Stimulated activated CD8-positive, alpha-beta memory T cell treated with anti-CD3 and anti-CD28 coated beads, Interleukin-7, amount 100 ng/mL, for 48 hours (primary cell): ENCODE measurements around the gene TMEM245.
A peak's percentile ranks its signal among the peaks of the same experiment; 100 is the strongest.

Source experiments
- DNase-seq, 2 donors: peaks; one replicate each; pipeline ENCODE4 v3.0.0-alpha.2; 2020; ENCODE audit warnings: low read depth in 1 of 2; ENCODE audit errors: extremely low read depth in 1 of 2

Gene TMEM245

DNA sequence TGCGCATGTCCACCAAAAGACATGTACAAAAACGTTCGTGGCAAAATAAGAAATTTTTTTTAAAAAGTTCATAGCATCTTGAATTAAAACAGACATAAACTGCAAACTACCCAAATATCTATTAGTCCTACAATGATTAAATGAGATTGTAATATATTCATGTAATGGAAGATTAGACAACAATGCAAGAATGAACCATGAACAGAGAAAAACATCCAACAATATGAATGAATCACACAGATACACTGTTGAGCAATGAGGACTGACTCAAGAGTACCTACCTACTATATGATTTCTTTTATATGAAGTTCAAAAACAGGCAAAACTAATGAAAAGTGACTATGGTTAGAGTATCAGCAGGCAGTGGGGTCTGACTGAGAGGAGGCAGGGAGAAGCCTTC, 88.5 kb downstream of the TMEM245 start:
- no peak for DNase-seq

DNA sequence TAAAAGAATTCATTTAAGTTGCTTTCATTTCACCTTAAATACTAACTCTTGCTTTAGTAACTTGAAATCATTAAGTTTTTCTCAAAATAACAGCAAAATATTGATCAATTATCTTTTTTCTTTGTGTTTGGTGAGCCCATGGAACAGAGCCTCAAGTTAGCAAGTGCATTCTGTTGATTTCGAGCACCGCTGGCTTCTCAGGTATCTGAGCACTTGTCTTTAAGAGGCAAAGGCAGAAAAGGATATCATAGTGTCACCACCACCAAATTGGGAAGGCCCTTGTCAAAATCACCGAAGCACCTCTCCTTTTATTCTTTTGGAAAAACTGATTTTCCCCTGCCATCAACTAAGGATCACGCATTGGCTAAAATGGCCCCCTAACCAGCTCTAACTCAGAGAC, 89.3 kb downstream of the TMEM245 start:
- DNase-seq: no peak

DNA sequence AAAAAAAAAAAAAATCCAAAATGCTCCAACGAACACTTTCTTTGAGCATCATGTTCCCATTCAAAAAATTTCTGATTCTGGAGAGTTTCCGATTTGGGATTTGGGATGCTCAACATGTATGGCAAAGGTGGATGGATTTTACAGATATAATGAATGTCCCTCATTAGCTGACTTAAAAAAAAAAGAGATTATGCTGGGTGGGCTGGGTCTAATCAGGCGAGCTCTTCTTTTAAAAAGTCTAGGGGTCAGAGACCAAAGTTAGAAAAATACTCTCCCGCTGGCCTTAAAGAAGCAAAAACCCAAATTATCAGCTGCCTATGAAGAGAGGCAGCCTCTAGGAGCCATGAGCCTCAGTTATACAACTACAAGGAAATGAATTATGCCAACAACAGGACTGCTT, 91.3 kb downstream of the TMEM245 start:
- DNase-seq: no peak

DNA sequence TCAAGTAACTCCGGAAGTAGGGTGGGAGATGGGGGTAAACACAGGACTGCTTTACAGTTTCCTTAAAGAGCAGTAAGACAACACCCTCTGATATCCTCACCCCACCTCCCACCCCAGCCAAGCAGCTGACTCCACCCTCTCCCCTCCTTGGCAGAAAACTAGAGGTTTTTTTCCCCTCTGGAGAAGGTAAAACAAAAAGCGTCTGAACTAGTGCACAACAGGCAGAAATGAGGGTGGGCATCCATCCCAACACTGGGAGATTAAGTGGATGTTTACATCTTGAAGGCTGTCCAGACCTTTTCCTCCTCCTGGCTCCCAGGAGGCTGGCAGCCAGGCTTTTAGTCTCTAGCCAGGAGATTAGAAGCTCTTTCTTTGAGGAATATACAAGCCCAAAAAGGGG, 92.6 kb downstream of the TMEM245 start:
- DNase-seq: no peak

DNA sequence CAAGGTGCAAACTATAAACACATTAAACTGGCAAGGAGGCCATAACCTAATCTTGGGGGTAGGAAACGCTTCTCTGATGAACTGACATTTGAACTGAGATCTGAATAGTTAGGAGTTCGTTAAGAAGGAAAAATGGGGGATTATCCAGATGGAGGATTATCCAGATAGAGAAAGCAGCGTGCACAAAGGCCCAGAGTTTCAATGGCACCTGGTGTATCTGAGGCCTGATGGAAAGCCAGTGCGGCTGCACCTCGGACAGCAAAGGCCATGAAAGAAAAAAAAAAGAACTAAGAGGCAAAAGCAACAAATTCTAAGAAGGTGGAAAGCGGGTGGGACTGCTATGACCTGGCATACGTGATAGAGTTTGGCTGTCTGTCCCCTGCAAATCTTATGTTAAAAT, 93.4 kb downstream of the TMEM245 start:
- DNase-seq: no peak

DNA sequence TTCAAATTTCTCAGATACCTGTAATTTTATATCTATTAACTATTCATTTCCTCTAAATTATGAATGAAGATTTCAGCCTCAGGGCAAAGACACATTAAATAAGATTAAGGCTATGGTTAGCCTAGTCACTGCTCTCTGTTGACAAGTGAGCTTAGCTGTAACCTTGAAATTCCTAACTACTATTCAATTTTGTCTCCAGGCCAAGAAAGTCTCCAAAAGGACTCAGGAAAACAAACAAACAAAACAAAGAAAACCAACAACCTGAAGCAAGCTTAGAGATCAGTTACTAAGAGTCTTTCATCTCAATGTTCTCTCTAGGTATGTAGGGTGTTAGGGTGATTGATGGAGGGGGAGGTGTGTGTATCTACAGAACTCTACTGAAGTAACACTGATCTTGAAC, 96.9 kb downstream of the TMEM245 start:
- DNase-seq: no peak

DNA sequence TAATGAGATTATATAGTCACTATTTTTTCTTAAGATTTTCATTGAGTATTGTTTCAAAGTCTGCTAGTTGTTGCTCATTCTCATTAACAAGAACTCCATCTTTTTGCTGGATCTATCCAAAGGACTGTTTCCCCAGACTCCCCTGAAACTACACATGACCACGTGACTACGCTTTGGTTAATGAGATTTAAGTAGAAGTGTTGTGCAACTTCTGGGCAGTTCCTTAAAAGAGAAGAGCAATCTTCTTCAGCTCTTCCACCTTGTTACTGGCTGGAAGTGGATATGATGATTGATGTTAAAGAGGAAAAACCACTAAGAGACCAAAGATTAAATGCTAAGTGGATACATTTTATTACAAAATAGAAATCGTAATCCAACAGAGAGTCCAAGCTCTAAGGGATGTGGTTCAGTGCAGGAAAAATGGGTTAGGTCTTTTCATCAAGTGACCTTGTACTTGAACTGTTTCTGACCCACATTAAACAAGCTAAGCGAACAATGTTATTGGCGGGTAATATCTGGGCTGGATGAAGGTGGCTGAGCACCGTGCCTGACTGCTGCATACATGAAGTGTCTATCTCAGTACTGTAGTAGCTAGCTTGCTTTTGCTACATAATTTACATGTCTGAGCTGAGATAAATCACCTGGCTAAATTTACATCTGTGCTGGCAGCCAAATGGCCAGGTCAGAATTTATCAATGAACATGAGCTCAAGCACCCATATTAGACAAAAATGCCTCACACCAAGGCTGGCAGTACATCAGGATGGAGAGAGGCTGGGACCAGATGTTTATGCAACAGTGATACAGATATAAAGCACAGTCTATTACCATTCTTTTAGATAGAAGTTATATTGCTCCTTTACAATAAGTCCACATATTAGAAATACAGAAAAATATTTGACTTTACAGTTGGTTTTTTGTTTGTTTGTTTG, 98.9 kb downstream of the TMEM245 start:
- no peak for DNase-seq

DNA sequence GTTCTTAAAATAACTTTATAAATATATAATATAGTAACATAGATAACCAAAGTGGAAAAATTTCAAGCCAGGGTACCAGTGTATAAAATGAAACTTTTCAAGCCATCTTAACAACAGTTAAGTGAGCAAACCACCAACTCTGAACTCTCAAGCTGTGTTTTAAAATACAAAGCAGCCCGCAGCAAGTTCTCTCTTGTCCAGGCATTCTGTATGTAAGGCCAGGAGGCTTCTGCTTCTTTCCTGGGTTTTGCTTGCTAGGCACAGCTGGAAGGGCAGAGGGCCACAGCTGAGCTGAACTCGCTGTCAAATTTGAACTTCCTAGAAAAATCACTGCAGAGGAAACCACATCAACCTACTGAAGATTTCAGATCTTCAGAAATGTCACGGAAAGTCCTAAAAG, 99.6 kb downstream of the TMEM245 start:
- DNase-seq: no peak

DNA sequence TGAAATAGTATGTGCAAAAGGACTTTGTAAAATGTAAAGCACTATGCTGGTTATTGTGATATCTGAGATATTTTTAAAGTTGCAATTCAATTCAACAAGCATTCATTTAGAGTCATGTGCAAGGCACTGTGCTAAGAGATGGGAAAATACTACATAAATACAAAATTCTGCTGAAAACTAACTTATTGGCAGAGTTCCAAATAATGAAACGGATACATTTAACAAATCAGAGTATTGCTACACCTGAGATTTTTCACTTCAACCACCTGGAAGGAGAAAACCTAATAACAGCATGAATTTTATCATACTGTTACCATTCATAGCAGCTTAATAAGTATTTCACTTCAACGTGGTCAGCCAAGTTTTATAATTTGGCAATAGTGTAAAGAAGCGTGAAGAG, 100.3 kb downstream of the TMEM245 start:
- no peak for DNase-seq

DNA sequence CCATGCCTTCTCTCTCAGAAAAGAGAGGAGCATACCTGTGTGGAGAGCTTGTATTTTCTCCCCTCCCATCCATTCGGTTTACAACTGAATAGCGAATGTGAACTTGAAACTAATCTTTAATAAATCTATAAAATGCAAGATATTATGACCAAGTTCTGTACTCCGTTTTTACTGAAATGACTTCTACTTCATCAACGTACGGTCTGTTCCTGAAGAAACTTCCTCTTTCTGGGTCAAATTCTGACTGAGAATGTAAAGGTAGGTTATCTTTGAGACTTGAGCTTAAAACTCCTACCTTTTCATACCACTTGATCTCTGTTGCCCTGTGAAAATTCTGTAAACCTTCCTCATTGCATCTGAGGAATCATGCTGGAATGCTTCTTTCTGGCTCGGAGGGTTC, 102.3 kb downstream of the TMEM245 start:
- DNase-seq: no peak

DNA sequence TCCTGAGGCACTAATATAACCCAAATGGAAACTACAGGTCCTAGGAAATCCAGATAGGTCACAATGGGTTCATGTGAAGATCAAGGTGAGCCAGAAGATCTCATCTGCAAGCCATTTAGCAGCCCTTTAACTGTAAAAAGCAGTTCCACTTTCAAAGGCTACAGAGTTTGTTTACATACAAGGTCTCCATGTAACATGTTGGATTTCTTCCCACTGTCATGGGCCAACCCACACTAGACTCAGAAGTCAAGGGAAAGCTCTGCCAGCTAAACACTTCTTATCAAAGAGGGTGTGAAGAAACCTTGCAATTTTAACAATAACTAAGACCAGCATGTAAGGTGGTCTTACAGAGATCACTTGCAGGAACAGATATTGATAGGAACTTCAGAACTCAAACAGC, 102.7 kb downstream of the TMEM245 start:
- DNase-seq: no peak

DNA sequence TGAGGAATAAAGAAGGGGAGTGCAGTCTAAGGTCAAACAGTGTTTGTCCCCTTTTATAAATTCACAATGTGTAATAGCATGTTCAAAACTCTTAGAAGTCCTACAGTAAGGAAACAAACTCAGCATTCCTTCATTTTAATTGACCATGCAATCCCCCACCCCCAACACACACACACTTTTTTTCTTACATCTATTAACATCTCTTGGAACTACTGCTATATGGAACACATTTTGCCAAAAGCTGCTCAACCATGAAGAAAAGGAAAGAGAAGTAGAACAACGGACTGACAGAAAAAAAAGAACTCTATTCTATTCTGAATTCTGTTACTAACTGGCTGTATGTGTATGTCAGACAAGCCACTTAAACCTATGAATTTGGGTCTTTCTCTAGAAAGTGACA, 103.6 kb downstream of the TMEM245 start:
- DNase-seq: no peak

DNA sequence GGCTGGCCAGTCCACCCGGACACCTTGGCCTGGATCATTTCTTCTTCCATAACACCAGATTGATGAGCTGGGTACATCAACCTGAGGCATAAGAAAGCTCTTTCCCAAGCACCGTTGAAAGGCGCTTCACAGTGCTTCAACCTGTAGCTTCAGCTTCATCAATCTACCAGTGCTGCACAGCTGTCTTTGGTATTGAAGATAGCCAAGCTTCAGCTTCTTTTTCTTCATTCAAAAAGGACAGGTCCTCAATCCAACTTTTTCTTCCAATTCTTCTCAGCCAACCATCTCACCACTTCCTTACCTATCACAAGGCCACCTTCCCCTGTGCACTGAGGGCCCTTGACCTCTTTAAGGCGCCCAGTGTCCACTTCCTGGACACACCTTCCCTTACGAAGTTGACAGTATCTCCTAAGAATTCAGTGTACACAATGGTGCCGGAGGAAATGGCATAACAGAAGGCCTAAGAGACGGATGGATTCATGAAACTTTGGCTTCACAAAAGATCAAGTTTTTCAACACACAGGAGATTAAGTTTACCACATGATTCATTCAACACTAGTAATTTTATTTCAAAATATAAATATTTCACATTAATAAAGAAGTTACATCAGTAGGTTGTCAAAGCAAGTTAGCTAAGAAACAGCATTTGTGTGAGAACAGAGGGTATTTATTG, 105.0 kb downstream of the TMEM245 start:
- DNase-seq: no peak

DNA sequence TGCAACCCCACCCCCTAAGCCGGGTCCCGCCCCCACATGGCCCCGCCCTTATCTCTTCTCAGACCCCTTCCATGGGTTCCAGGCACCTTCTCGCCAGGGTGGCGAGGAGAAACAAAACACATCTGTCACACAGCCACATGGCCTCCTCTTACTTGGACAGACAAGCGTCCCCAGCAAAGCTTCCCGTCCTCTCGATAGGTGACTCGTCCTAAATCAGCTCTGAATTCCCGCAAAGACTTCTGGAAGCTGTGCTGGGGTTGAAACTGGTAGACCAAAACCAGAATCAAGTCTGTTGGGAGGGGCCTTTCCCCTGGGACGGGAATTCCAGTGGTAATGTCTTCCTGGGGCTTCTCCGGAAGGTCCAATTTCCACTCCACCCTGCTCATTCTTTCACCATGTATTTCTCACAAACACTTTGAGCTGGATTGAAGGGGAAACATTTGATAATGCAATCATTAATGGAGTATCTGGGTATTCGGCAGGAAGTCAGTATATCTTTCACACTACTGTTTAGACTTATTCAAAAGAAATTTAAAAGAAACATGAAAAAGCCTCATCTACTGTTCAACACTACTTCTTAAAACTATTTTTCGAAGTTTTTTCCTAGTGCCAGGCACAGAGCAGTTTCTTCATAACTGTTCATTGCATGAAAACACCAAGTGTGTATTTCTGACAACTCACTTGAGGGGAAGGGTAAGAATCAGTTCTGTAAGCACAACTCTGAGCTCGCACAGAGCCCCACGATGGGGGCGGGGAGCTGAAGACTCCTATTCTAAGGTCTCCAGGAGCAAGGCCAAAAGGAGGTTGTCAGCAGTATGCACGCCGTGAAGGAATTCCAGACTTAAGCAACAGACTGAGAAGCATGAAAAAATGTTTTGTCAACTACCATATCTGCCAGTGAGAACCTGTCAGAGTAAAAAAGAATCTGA, 105.8 kb downstream of the TMEM245 start:
- DNase-seq: no peak

DNA sequence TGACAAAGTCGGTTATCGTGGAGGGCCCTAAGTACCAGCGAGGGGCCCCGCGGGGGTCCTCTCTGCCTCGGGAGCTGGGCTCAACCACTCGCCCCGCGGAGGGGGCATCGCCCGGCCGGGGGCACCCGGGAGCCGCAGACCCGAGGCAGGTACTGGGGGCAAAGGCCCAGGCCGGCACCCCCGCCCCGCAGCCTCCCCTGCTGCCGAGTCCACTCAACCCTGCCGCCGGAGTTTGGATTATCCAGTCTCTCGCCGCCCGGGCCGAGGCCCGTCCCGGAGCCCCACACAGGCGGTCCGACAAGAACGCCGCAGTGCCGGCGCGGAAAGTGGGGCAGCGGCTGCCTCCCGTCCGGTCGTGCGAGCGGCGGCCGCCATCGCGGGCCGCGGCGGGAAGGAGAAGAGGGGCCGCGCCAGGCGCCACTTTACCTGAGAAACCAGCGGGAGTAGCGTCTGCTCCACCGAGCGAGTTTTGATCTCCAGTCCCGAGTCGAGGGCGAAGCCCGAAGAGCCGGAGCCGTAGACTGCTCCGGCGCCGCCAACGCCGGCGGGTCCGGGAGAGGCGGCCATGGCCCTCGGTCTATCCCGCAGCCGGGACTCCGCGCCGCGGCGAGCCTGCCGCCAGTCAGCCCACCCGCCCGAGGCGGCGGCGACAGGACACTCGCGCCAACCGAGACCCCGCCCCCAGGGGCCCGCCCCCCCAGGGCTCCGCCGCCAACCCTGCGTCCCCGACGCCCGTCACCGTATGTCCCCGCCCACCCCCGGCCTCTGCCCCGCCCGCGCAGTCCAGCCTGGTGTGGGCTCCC, 106.7 kb downstream of the TMEM245 start, which contains the start of gene CTNNAL1:
CTNNAL1 (minus strand) TSS at position 624 of the 803 bp plus-strand sequence; CDS start at position 567, 57 bp downstream.
- peak; percentile 73 to 82 for DNase-seq

DNA sequence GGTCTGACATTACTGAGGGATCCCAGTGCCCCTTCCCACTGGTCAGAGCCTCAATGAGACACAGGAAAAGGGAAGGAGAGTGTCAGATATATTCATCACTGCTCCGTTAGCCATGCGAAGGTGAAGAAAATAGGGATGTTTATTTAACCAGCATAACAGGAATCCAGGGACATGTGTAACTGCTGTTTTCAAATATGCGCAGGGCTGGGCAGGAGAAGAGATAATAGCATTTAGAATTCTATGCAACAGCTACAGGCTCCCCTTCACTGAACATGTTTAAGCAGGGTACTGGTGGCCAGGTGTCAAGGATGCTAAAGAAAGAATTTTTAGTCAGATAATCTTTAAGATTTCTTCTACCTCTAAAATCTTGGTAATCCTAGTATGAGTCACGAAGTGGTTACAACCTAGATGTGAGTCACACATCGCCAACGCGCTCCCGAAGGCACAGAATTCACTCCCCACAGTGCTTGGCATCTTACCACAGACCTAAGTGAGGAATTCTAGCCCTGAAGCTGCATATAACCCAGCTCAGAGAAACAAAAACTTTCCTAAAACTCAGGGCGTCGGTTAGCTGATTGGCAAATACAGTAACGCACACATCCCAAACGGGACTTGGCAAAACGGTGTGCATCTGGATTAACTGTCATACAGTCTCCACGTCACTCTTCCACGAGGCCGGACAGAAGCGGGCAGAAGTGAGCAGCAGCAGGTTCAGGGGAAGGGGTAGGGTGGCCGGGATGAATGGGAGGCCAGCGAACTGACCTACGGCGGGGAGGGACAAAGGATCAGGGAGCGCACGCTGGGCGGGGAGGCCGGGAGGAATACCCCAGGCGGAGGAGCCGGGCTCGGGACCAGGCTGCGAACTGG, 107.5 kb downstream of the TMEM245 start:
- DNase-seq: peak; percentile 18 to 34

DNA sequence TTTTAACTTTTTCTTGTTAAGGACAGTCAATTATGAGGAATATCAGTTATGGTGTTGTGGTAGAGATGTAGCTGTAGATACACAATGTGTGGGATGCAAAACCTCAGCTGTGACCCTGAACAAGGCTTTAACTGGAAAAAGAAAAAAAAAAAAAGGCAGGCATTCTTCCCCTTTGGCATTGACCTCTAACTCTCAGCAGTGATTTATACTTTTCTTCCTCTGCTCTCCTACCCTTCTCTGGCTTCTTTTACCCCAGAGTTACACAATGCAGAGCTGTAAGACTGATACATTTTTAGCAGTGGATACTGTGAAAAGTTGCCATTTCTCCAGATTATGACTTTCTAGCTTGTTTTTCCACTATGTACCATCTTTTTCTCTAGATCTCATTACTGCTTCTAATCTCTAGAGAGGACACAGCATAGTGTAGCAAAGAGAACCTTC, 108.5 kb downstream of the TMEM245 start:
- no peak for DNase-seq

DNA sequence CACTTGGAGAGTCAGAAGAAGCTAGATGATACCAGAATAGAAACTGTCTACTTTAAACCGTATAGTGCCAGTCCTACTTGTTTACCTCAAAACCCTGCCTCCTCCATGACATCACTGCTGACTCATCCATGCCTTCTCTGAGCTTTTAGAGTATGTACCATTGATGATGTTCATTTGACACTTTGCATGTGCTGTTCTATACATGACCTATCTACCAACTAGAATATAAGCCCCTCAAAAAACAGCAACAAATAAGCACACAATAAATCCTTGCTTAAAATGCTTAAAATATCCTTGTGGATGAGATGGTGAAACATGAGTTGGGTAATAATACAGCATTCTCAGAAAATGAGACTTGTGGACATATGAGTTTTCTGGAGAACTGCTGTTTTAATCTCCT, 109.0 kb downstream of the TMEM245 start:
- peak in 1 of 2 donors; percentile 67 for DNase-seq

DNA sequence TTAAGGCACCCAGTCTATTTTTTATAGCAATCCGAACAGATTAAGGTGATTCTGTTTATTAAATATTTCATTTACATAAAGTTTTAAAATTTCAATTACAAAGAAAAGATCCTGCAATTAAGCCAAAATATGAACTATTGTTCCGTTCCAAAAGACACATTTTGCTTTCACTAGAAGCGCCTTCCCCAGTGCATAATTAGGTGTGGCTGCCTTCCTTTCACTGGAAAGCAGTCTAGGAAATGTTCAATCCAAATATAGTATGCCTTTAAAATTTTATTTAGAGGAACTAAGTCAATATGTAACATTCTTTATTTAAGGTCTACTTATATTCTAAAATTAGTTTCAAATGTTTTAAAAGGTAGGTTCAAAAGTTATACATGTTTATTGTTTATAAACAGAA, 114.1 kb downstream of the TMEM245 start:
- DNase-seq: no peak
